SK-N-SH (cell line): ENCODE results near the gene LRCOL1. TPM values are rescaled to one million over a fixed set of nuclear protein-coding genes. Genes with fewer than 3 reads are reported as not detected.
A peak's percentile ranks its signal among the peaks of the same experiment; 100 is the strongest.

Experiments
- CTCF ChIA-PET: fragments of 300-600, 350-600 bp; formaldehyde crosslinking; extraction: SDS; loops from one replicate; lab custom pipeline; 2021; lab: Yijun Ruan, JAX
- POLR2A ChIA-PET: fragments of 350-600 bp; sonication (Branson Sonifier 250); formaldehyde crosslinking; extraction: SDS; loops from one replicate; lab custom pipeline; 2020; ENCODE audit warnings: antibody characterized with exemption, inconsistent platforms; lab: Yijun Ruan, JAX
- DNase-seq: peaks from one replicate; pipeline ENCODE4 v3.0.0; 2012
- H2AFZ ChIP-seq: fragments of 200-600 bp; sonication (generic); 2 replicates; pipeline ENCODE4 v1.8.1; 2016; ENCODE audit warnings: antibody characterized with exemption, mild to moderate bottlenecking, low read depth
- H3F3A ChIP-seq: fragments of 200-600 bp; sonication (generic); replicated peaks from 2 replicates; pipeline ENCODE3; 2016; ENCODE audit warnings: antibody characterized with exemption, mild to moderate bottlenecking; ENCODE audit not compliant: insufficient read depth
- H3K27ac ChIP-seq, 2 experiments: fragments of 200-500 bp in 1 of 2; fragments of 200-600 bp in 1 of 2; sonication (Bioruptor generic) in 1 of 2; sonication (generic), shearing (Covaris generic) in 1 of 2; 2 replicates each; pipeline versions ENCODE4 v1.5.1 to v1.6.1; 2014 to 2016; ENCODE audit warnings: low read depth in 2 of 2, inconsistent platforms in 1 of 2, low read length in 1 of 2, mild to moderate bottlenecking in 1 of 2, mixed read lengths in 1 of 2
- H3K27me3 ChIP-seq: fragments of 200-600 bp; sonication (generic), shearing (Covaris generic); 2 replicates; pipeline ENCODE4 v1.6.1; 2016; ENCODE audit warnings: mixed run types; ENCODE audit not compliant: insufficient read depth
- H3K36me3 ChIP-seq, 2 experiments: fragments of 200-500 bp in 1 of 2; fragments of 200-600 bp in 1 of 2; sonication (Bioruptor generic) in 1 of 2; sonication (generic) in 1 of 2; replicated peaks in 1 of 2; 2 replicates each; pipeline versions ENCODE3 to v1.5.1; 2014 to 2016; ENCODE audit warnings: low read length in 1 of 2, mild to moderate bottlenecking in 1 of 2; ENCODE audit not compliant: insufficient read depth in 2 of 2, control insufficient read depth in 1 of 2
- H3K4me1 ChIP-seq, 2 experiments: fragments of 200-500 bp in 1 of 2; fragments of 200-600 bp in 1 of 2; sonication (Bioruptor generic) in 1 of 2; sonication (generic), shearing (Covaris generic) in 1 of 2; 2 replicates each; pipeline versions ENCODE4 v1.5.1 to v1.6.1; 2014 to 2016; ENCODE audit warnings: low read depth in 1 of 2, low read length in 1 of 2, mixed run types in 1 of 2; ENCODE audit not compliant: insufficient read depth in 2 of 2, control insufficient read depth in 1 of 2
- H3K4me2 ChIP-seq: fragments of 200-600 bp; sonication (generic), shearing (Covaris generic); 2 replicates; pipeline ENCODE4 v1.6.1; 2017; ENCODE audit warnings: mixed run types
- H3K4me3 ChIP-seq, 2 experiments: fragments of 200-500 bp in 1 of 2; fragments of 200-600 bp in 1 of 2; sonication (Bioruptor generic) in 1 of 2; sonication (generic), shearing (Covaris generic) in 1 of 2; 2 replicates each; pipeline versions ENCODE4 v1.5.1 to v1.8.1; 2014 to 2016; ENCODE audit warnings: low read depth in 2 of 2, inconsistent platforms in 1 of 2, low read length in 1 of 2, mild to moderate bottlenecking in 1 of 2, mixed read lengths in 1 of 2, moderate library complexity in 1 of 2
- H3K79me2 ChIP-seq: fragments of 200-600 bp; sonication (generic); 2 replicates; pipeline ENCODE4 v1.8.1; 2017; ENCODE audit warnings: mild to moderate bottlenecking; ENCODE audit not compliant: insufficient read depth
- H3K9ac ChIP-seq: fragments of 200-600 bp; sonication (generic); 2 replicates; pipeline ENCODE4 v1.6.1; 2017; ENCODE audit warnings: mixed run types
- H3K9me2 ChIP-seq: fragments of 200-600 bp; sonication (generic); 2 replicates; pipeline ENCODE4 v1.6.1; 2017; ENCODE audit warnings: mixed run types
- H3K9me3 ChIP-seq: fragments of 200-600 bp; sonication (generic); 2 replicates; pipeline ENCODE4 v1.6.1; 2017; ENCODE audit warnings: mixed run types, mild to moderate bottlenecking, moderate library complexity
- H4K20me1 ChIP-seq: fragments of 200-600 bp; sonication (generic); 2 replicates; pipeline ENCODE4 v1.6.1; 2017; ENCODE audit warnings: mild to moderate bottlenecking, mixed run types; ENCODE audit not compliant: insufficient read depth
- MAX ChIP-seq: IDR thresholded peaks from 2 replicates; pipeline ENCODE4 v1.4.0; 2012; ENCODE audit warnings: low read depth
- MXI1 ChIP-seq: IDR thresholded peaks from 2 replicates; pipeline ENCODE4 v1.6.1; 2012; ENCODE audit warnings: mild to moderate bottlenecking, low read depth, low read length, improper control_type of control experiment
- NRF1 ChIP-seq: IDR thresholded peaks from 2 replicates; pipeline ENCODE4 v1.6.1; 2012; ENCODE audit warnings: low read depth, mild to moderate bottlenecking, low read length
- POLR2AphosphoS5 ChIP-seq: IDR thresholded peaks from 2 replicates; pipeline ENCODE4 v1.6.1; 2012; ENCODE audit warnings: low read depth, low read length
- REST ChIP-seq: IDR thresholded peaks from 2 replicates; pipeline ENCODE4 v1.6.1; 2012; ENCODE audit warnings: mild to moderate bottlenecking, low read depth, low read length, moderate library complexity
- TEAD4 ChIP-seq: IDR thresholded peaks from 2 replicates; pipeline ENCODE4 v1.4.0; 2012; ENCODE audit warnings: mild to moderate bottlenecking, borderline replicate concordance; ENCODE audit not compliant: insufficient read depth
- WGBS: methylation state at CpG from one replicate; pipeline ENCODE4 v1.1.6; 2017; ENCODE audit warnings: low lambda C conversion rate; 5-methylcytosine and 5-hydroxymethylcytosine counted together
- polyA plus RNA-seq, 3 experiments: library from polyadenylated mRNA; depleted of rRNA; stranded (reverse); fragments of >200 nt; gene quantifications; 2 replicates each; pipeline ENCODE4 v1.2.3, GENCODE V29; 2012

The LRCOL1 gene
- polyA plus RNA-seq, 1 of the 3 experiments (the other 2 are of a cell fraction) = 1.1 TPM

- no peaks in the 10 kb centered on the region for H3K9me3 ChIP-seq
- H3K4me3 ChIP-seq = peak overlapping the region; percentile 68 to 80
- H3K4me1 ChIP-seq = peaks cover 0 to 11% of the 10 kb centered on the region in 2 experiments; a peak in 1 of 4 replicates
- 0% methylated on average over 6 of the region's 36 CpGs for WGBS
- H3K9me2 ChIP-seq = no peaks in the 10 kb centered on the region
- peak; percentile 82 for DNase-seq
- peaks cover 8% of the 10 kb centered on the region; the same call in 1 of the 2 replicates for H3K79me2 ChIP-seq
- peaks cover 32% of the 10 kb centered on the region for H4K20me1 ChIP-seq
- peak overlapping the region; percentile 62; the same call in 1 of the 2 replicates for H3K9ac ChIP-seq
- ChIA-PET POLR2A (no interaction called here), CTCF (interaction anchor here (1.0 to 5.9 kb wide), 14 partner anchors 9 to 145 kb away, joined by 3 to 80 read pairs (median 5); no protein-coding TSS in a partner anchor)
- TF ChIP-seq TEAD4 (no peak), MAX (peak; percentile 12; the same call in 1 of the 2 replicates), MXI1 (peak; percentile 21; the same call in 1 of the 2 replicates)
- no peaks in the 10 kb centered on the region for H3K27me3 ChIP-seq
- H2AFZ ChIP-seq = no peak overlapping the region
- peak overlapping the region; percentile 98 for H3K4me2 ChIP-seq
- peaks cover 0 to 2% of the 10 kb centered on the region in 2 experiments for H3K36me3 ChIP-seq
- no peaks in the 10 kb centered on the region for H3F3A ChIP-seq
- H3K27ac ChIP-seq = peak overlapping the region in 1 of 2 experiments; percentile 63; a peak in 2 of 4 replicates
Observed at GRCh38 chr12:132560364-132560613, 50.1 kb downstream of the LRCOL1 start.

GRCh38 chr12:132559652-132560363 lies 50.6 kb downstream of the LRCOL1 start:
- H3K9me2 ChIP-seq = no peaks in the 10 kb centered on the region
- H4K20me1 ChIP-seq = peaks cover 27% of the 10 kb centered on the region
- H3K4me3 ChIP-seq = peak overlapping the region; percentile 68 to 80
- peak overlapping the region in 1 of 2 experiments; percentile 63; a peak in 2 of 4 replicates for H3K27ac ChIP-seq
- H3K36me3 ChIP-seq = no peaks in the 10 kb centered on the region
- H3K79me2 ChIP-seq = peaks cover 3% of the 10 kb centered on the region; the same call in 1 of the 2 replicates
- no peak overlapping the region for H2AFZ ChIP-seq
- no peaks in the 10 kb centered on the region for H3K27me3 ChIP-seq
- ChIA-PET CTCF (interaction anchor here (0.8 to 5.9 kb wide), 6 partner anchors 9 to 145 kb away, joined by 3 to 80 read pairs (median 6); no protein-coding TSS in a partner anchor), POLR2A (interaction anchor here (0.6 kb wide), 1 partner anchor 144 kb away, joined by 3 read pairs; no protein-coding TSS in a partner anchor)
- no peaks in the 10 kb centered on the region for H3K9me3 ChIP-seq
- WGBS = 5% methylated on average over 9 of the region's 98 CpGs
- H3F3A ChIP-seq = no peaks in the 10 kb centered on the region
- peaks cover 0 to 11% of the 10 kb centered on the region in 2 experiments; a peak in 1 of 4 replicates for H3K4me1 ChIP-seq
- TF ChIP-seq MXI1 (0 out of 2 replicates have a peak, but pooled peaks have one; percentile 39), REST (no peak), NRF1 (peak; percentile 38; the same call in 1 of the 2 replicates), POLR2AphosphoS5 (peak; percentile 22; the same call in 1 of the 2 replicates)
- peak overlapping the region; percentile 98 for H3K4me2 ChIP-seq
- DNase-seq = peak; percentile 98
- peak overlapping the region; percentile 62; the same call in 1 of the 2 replicates for H3K9ac ChIP-seq
